Effector memory CD8-positive, alpha-beta T cell (primary cell): Measurements from ENCODE around the gene ZNF653.
"Not testable (repeated sequence)": the region's sequence is repeated elsewhere in the genome, so short reads cannot be mapped to it uniquely, and the experiment has no call there.

Experiments
- ATAC-seq: fragments of 150-1000 bp; cut with Tn5 transposase; replicated peaks from 2 replicates; pipeline ENCODE4 v1.10.0; 2021; ENCODE audit warnings: mild to moderate bottlenecking, moderate library complexity
- DNase-seq, 3 experiments: peaks; one replicate each; pipeline ENCODE4 v3.0.0; 2021
- H3K27ac Mint-ChIP-seq, 2 donors: one replicate each; pipeline ENCODE4 v1.8.0; 2022; ENCODE audit warnings: mild to moderate bottlenecking in 2 of 2, mixed read lengths in 2 of 2, moderate library complexity in 2 of 2
- H3K27me3 Mint-ChIP-seq, 2 donors: one replicate each; pipeline ENCODE4 v1.8.0; 2022; ENCODE audit warnings: mixed read lengths in 2 of 2
- H3K36me3 Mint-ChIP-seq: one replicate; pipeline ENCODE4 v1.8.0; 2022; ENCODE audit warnings: mild to moderate bottlenecking, moderate library complexity, mixed read lengths; ENCODE audit not compliant: insufficient read depth
- H3K4me1 Mint-ChIP-seq, 2 donors: one replicate each; pipeline ENCODE4 v1.8.0; 2022; ENCODE audit warnings: low read depth in 2 of 2, mixed read lengths in 2 of 2
- H3K4me3 Mint-ChIP-seq, 2 donors: one replicate each; pipeline ENCODE4 v1.8.0; 2022; ENCODE audit warnings: mild to moderate bottlenecking in 2 of 2, mixed read lengths in 2 of 2, moderate library complexity in 2 of 2
- H3K9me3 Mint-ChIP-seq, 2 donors: one replicate each; pipeline ENCODE4 v1.8.0; 2022; ENCODE audit warnings: mixed read lengths in 2 of 2

ZNF653 gene

GRCh38 chr19:11482384-11483050 lies 23.1 kb downstream of the ZNF653 start:
- DNase-seq (peak; percentile 85 to 90 (median 89)), ATAC-seq (peak; percentile 95)
- peak overlapping the region; percentile 46 to 72 for H3K27ac Mint-ChIP-seq
- H3K4me1 Mint-ChIP-seq, result peaks cover 18 to 22% of the 10 kb centered on the region in 2 donors
- H3K4me3 Mint-ChIP-seq, result peak overlapping the region; percentile 68 to 73
- H3K27me3 Mint-ChIP-seq, result peaks cover 23 to 36% of the 10 kb centered on the region in 2 donors
- H3K9me3 Mint-ChIP-seq, result no peaks in the 10 kb centered on the region
- H3K36me3 Mint-ChIP-seq, result peaks cover 23% of the 10 kb centered on the region

DNA sequence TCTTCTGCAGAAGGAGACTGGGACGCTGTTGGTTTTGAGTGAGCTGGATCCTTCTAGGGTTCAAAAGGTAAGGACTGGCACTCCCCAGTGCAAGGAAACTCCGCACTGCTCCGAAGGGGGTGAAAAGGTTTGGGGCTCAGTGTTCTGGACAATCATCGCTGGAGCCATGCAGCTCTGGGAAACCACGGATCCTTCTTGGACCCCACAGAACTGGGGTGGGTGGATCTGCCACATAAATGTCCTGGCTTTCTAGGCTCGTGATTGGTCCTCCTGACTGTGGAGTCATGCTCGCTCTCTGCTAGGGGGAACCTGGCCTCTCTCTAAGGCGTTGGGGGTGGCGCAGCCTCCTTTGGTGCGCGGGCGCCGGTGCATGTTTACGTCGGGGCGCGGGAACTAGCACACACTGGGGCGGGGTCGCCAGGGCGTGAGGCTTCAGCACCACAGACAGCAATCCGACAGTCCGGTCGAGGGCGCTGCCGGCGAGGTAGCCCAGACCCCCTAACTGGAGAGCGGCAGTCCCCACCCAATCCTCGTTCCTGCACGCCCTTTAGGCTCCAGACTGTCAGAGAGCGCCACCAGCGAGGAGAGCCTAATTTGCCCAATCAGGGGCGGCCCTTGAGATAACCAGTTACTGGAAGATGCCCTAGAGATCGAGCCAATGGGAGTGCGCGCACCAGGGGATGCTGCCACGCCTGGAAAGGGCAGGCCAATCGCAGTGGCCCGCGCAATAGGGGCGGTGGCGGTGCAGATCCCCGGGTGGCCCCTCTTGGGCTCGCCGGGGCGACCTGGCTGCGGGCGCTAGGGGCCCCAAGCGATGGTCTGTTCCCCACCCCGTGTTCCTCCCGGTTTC lies 23.9 kb downstream of the ZNF653 start:
- peaks cover 23% of the 10 kb centered on the region for H3K36me3 Mint-ChIP-seq
- H3K4me1 Mint-ChIP-seq, result peaks cover 18 to 22% of the 10 kb centered on the region in 2 donors
- peak overlapping the region; percentile 46 to 72 for H3K27ac Mint-ChIP-seq
- H3K4me3 Mint-ChIP-seq, result peak overlapping the region; percentile 68 to 73
- peaks cover 23 to 36% of the 10 kb centered on the region in 2 donors for H3K27me3 Mint-ChIP-seq
- DNase-seq, result peak; percentile 31 to 40 (median 33)
- no peaks in the 10 kb centered on the region for H3K9me3 Mint-ChIP-seq
- ATAC-seq, result peak; percentile 56

GRCh38 chr19:11480715-11481533 lies 24.7 kb downstream of the ZNF653 start, which contains the start of gene ELAVL3:
Gene ELAVL3, minus strand, starts transcription at chr19:11481046. Its CDS starts 438 bp downstream, at chr19:11480608.
- H3K27ac Mint-ChIP-seq, result peak within 1 kb of the TSS in 1 of 2 donors; percentile 46
- ATAC-seq (no peak), DNase-seq (no peak)
- peaks cover 23 to 36% of the 10 kb centered on the region in 2 donors for H3K27me3 Mint-ChIP-seq
- peaks cover 18 to 22% of the 10 kb centered on the region in 2 donors for H3K4me1 Mint-ChIP-seq
- peak within 1 kb of the TSS; percentile 68 to 73 for H3K4me3 Mint-ChIP-seq
- H3K9me3 Mint-ChIP-seq, result no peaks in the 10 kb centered on the region
- H3K36me3 Mint-ChIP-seq, result peaks cover 23% of the 10 kb centered on the region

DNA sequence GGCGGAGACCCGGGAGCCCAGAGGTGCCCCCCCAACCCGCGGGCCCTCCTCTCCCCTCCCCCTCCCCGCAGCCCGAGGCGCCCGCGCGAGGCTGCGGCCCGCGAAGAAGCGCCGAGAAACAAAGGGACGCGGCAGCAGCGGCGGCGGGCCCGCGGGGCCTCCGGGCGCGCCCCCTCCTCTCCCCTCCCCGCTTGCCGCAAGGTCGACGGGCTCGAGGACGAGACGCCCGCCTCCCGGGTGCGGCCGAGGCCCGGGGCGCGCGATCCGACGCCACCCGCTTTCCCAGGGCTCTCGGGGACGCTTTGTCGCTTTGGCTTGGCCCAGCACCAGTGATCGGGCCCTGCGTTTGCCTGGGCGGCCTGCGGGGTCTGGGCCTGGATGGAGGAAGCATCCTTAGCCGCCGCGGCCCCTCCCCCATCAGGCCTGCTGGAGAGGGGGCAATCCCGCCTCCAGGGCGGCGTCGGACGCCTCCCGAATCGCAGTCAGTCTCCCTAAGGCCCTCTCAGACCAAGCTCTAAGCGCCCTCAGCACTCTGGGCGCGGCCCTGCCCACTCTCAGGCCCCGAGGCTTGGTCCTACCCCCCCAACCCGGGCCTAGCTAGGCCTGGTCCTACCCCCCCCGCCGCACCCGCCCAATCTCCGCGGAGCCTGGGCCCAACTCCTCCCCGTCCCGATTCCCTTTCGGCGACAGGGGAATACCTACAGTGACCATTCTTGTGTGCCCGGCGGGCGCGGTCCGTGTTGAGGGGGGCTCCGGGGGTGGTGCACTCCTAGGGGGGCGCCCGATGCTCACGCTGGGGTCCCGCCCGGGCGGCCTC lies 25.5 kb downstream of the ZNF653 start:
- no peak for DNase-seq
- Mint-ChIP-seq H3K27me3 (peaks cover 23 to 36% of the 10 kb centered on the region in 2 donors), H3K4me1 (peaks cover 18 to 22% of the 10 kb centered on the region in 2 donors), H3K4me3 (no peak overlapping the region), H3K9me3 (no peaks in the 10 kb centered on the region), H3K27ac (no peak overlapping the region), H3K36me3 (peaks cover 20% of the 10 kb centered on the region)
- no peak for ATAC-seq

- peak overlapping the region; percentile 60 to 64 for H3K4me3 Mint-ChIP-seq
- no peak overlapping the region for H3K27ac Mint-ChIP-seq
- H3K4me1 Mint-ChIP-seq, result peaks cover 18 to 22% of the 10 kb centered on the region in 2 donors
- peaks cover 23 to 36% of the 10 kb centered on the region in 2 donors for H3K27me3 Mint-ChIP-seq
- no peak for ATAC-seq
- no peak for DNase-seq
- H3K36me3 Mint-ChIP-seq, result peaks cover 17% of the 10 kb centered on the region
- H3K9me3 Mint-ChIP-seq, result no peaks in the 10 kb centered on the region
These were observed 26.3 kb downstream of the ZNF653 start for GRCh38 chr19:11479090-11479897.

DNA sequence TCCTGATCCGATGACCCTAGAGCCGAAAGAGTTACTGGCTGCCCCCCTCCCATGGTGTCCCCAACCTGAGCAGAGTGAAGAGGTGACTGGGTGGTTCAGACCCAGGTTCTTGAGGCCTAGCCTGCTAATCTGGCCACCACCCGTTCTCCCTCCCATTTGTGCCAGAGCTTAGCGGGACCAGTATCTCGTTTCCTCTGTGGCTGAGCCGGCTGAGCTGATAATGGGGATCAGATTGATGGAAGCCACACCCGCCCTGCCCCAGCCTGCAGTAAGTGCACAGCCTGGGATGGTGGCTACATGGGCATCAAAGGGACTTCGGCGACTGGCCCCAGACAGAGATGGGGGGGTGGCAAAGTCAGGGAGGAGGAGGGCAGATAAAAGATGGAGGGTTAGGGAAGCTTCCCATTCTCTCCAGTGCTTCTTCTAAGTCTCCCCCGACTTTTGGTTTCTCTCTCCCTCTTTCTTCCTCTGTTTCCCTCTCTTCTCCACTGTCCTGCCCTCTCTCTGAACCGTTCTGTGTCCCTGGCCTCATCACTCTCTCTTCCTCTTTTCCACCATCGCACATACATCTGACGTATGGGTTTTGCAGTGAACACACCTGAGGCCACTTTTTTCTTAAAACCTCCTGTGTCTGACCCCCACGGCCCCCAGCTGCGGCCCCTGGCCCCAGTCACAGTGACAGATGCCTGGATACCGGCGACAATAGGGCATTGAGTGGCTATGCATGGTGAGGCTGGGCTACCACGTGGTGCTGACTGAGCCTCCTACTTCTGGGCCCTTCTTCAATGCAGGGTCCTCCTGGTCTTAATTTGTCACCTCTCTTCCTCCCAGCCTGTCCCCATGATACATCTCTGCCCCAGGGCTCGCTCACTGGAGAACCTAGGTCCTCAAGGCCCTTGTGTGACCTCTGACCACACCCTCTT lies 27.2 kb downstream of the ZNF653 start:
- Mint-ChIP-seq H3K4me3 (peak overlapping the region; percentile 60 to 64), H3K27ac (no peak overlapping the region), H3K9me3 (no peaks in the 10 kb centered on the region), H3K4me1 (peaks cover 18 to 22% of the 10 kb centered on the region in 2 donors), H3K27me3 (peaks cover 23 to 36% of the 10 kb centered on the region in 2 donors), H3K36me3 (peaks cover 17% of the 10 kb centered on the region)
- no peak for DNase-seq
- ATAC-seq, result no peak

DNA sequence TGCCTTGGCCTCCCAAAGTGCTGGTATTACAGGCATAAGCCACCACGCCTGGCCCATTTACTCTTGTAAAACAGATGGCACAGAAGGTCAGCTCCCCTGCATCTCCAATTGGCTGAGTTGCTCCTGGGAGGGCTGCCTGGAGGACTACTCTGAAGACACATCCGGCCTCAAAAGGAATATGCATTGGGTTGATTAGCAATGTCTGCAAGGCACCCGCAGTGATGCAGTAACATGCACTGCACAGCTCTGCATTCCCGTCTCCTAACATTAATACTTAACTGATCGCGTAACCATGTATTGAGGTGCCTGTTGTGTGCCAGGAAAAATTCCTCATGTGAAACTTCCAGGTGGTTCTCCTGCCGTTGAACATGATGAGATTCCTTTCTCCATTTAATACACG lies 29.8 kb downstream of the ZNF653 start:
- no peak overlapping the region for H3K27ac Mint-ChIP-seq
- no peaks in the 10 kb centered on the region for H3K36me3 Mint-ChIP-seq
- DNase-seq, result no peak
- H3K9me3 Mint-ChIP-seq, result no peaks in the 10 kb centered on the region
- no peak for ATAC-seq
- no peak overlapping the region for H3K4me3 Mint-ChIP-seq
- peaks cover 3 to 4% of the 10 kb centered on the region in 2 donors for H3K4me1 Mint-ChIP-seq
- peaks cover 18 to 19% of the 10 kb centered on the region in 2 donors for H3K27me3 Mint-ChIP-seq

DNA sequence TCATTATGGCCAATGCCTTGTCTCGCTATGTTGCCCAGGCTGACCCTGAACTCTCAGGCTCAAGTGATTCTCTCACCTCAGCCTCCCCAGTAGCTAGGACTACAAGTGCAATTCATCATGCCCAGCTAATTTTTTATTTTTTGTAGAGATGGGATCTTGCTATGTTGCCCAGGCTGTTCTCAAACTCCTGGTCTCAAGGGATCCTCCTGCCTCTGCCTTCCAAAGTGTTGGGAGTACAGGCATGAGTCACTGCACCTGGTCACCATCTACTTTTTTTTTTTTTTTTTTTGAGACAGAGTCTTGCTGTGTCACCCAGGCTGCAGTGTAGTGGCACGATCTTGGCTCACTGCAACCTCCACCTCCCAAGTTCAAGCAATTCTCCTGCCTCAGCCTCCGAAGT lies 30.3 kb downstream of the ZNF653 start:
- not testable (repeated sequence) for H3K4me1 Mint-ChIP-seq, ATAC-seq, DNase-seq, H3K4me3 Mint-ChIP-seq, H3K9me3 Mint-ChIP-seq, H3K36me3 Mint-ChIP-seq, H3K27ac Mint-ChIP-seq
- peaks cover 18 to 19% of the 10 kb centered on the region in 2 donors for H3K27me3 Mint-ChIP-seq

DNA sequence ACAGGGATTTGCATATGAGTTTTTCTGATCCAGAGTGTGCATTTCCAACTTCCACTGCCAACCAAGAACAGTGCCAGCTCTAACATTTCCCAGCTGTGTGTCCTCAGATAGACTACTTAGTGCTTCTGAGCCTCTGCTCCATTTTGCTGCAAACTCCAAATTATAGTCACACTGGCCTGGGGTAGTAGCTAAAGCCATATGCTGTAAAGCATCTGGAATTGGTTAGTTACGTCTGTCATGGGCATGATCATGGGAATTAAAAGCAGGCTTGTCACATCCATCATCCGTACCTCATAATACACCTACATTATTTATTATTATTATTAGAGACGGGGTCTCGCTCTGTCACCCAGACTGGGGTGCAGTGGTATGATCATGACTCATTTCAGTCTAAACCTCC lies 31.9 kb downstream of the ZNF653 start:
- H3K4me3 Mint-ChIP-seq, result no peak overlapping the region
- ATAC-seq, result no peak
- no peaks in the 10 kb centered on the region for H3K9me3 Mint-ChIP-seq
- H3K27ac Mint-ChIP-seq, result no peak overlapping the region
- H3K4me1 Mint-ChIP-seq, result no peaks in the 10 kb centered on the region
- H3K36me3 Mint-ChIP-seq, result no peaks in the 10 kb centered on the region
- H3K27me3 Mint-ChIP-seq, result peaks cover 9 to 16% of the 10 kb centered on the region in 2 donors
- DNase-seq, result no peak

- not testable (repeated sequence) for H3K9me3 Mint-ChIP-seq, H3K4me3 Mint-ChIP-seq, ATAC-seq, H3K27ac Mint-ChIP-seq, DNase-seq, H3K4me1 Mint-ChIP-seq, H3K36me3 Mint-ChIP-seq
- H3K27me3 Mint-ChIP-seq, result peaks cover 16 to 19% of the 10 kb centered on the region in 2 donors
These were observed 37.3 kb downstream of the ZNF653 start for GRCh38 chr19:11468266-11468845.

DNA sequence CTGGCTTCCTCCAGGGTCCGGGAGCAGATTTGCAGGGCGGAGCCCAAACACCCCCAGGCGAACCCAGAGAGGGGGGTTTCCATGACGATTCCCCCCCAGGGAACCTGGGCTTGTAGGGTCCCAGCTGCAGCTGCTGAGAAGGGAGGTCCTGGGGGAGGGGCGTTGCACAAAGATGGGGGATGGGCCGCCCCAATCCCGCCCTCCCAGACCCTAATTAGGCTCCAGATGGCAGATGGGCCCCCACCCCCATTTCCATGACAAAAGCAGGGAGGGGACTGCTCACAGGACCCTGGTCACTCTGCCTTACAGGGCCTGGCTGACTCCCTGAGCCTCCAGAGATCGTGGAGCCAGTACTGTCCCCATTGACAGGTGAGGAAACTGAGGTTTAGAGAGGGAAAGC lies 40.0 kb downstream of the ZNF653 start:
- ATAC-seq (no peak), DNase-seq (no peak)
- Mint-ChIP-seq H3K27me3 (peaks cover 12 to 17% of the 10 kb centered on the region in 2 donors), H3K36me3 (peaks cover 3% of the 10 kb centered on the region), H3K27ac (no peak overlapping the region), H3K9me3 (no peaks in the 10 kb centered on the region), H3K4me3 (no peak overlapping the region), H3K4me1 (no peaks in the 10 kb centered on the region)
